GM18909 (cell line): ENCODE results near the gene WDR74.
"Not testable (repeated sequence)": the region's sequence is repeated elsewhere in the genome, so short reads cannot be mapped to it uniquely, and the experiment has no call there.

ENCODE experiments used
- ATAC-seq: cut with Tn5 transposase; IDR thresholded peaks from one replicate; pipeline ENCODE4 v1.9.1; 2021; ENCODE audit warnings: mild to moderate bottlenecking; ENCODE audit not compliant: unreplicated experiment, poor library complexity

WDR74 gene

GRCh38 chr11:62860835-62861563, 21.6 kb upstream of the WDR74 start:
- ATAC-seq = no peak

- ATAC-seq = not testable (repeated sequence)
Measured at GRCh38 chr11:62859281-62859703, 19.9 kb upstream of the WDR74 start.

DNA sequence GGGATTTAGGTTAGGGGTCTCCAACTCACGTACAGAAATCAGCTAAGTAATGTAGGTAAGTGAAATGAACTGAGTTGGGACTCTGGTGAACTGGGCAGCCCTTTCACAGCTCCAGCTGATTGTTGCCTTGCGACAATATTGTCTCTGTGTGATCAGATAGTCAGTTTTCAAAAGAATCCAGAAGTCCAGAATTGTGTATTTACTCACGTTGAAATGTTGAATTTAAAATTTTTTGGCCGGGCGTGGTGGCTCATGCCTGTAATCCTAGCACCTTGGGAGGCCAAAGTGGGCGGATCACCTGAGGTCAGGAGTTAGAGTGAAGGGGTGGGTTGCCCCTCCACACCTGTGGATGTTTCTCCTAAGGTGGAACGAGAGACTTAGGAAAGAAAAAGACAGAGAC, 18.8 kb upstream of the WDR74 start:
- no peak for ATAC-seq

GRCh38 chr11:62857541-62857982, 18.2 kb upstream of the WDR74 start:
- ATAC-seq = no peak

- ATAC-seq = no peak
Measured at GRCh38 chr11:62856333-62856895, 17.0 kb upstream of the WDR74 start.

DNA sequence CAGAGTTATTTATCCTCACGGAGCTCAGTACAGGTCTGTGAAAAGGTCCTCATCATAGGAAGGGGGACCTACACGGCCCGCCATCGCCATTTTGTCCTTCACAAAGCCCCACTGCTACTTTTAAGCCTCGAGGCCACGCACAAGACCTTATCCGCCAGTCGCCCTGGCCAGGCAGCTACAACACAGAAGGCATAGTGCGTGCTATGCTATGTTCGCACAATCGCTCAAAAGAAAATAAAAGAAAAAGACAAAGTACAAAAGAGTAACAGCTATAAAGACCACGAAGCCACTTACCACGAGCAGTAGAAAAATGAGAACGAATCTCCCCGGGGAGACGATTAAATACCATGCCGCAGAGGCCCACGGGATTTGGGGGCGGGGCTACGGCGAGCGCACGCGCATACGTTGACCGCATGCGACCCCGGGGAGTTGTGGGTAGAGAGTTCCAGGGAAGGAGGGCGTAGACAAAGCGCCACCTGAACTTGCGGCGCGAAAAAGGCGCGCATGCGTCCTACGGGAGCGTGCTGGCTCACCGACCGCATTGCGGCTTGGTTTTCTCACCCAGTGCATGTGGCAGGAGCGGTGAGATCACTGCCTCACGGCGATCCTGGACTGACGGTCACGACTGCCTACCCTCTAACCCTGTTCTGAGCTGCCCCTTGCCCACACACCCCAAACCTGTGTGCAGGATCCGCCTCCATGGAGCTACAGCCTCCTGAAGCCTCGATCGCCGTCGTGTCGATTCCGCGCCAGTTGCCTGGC, 16.4 kb upstream of the WDR74 start:
- ATAC-seq = peak; percentile 89

GRCh38 chr11:62854825-62855570, 15.6 kb upstream of the WDR74 start:
- ATAC-seq = no peak

DNA sequence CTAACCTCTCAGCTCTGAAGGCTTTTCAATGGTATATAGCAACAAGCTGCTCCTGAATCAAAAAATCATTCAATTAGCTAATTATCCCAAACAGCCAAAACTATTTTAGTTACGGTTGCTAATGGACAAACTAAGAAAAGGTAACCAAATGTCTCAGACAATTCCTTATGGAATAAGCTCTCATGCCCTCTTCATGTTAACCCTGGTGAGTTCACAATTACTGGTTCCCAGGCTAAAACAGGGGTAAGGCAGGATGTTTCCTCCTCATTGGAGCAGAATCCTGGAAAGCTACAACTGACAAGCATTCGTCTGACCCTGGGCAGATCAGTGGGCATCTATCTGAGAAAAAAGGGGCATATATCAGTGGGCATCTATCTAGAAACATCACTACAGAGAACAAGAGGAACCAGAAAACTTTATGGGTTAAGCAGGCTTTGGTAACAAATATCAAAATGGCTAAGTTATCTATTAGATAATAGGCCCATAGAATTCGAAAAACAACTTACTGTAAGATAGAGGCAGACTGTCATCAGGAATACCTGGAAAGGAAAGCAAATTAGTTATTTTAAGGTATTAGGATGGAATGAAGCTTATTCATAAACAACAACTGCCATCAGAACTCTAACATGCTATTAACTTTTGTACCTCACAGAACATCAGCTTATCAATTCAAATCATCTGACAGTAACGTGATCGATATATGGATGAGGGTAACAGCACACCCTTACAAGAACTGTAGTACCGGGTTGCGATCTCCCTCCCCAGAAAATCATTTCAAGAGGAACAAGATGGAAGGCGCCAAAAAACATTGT, 14.8 kb upstream of the WDR74 start:
- no peak for ATAC-seq

GRCh38 chr11:62853279-62853965, 14.0 kb upstream of the WDR74 start:
- ATAC-seq = no peak

DNA sequence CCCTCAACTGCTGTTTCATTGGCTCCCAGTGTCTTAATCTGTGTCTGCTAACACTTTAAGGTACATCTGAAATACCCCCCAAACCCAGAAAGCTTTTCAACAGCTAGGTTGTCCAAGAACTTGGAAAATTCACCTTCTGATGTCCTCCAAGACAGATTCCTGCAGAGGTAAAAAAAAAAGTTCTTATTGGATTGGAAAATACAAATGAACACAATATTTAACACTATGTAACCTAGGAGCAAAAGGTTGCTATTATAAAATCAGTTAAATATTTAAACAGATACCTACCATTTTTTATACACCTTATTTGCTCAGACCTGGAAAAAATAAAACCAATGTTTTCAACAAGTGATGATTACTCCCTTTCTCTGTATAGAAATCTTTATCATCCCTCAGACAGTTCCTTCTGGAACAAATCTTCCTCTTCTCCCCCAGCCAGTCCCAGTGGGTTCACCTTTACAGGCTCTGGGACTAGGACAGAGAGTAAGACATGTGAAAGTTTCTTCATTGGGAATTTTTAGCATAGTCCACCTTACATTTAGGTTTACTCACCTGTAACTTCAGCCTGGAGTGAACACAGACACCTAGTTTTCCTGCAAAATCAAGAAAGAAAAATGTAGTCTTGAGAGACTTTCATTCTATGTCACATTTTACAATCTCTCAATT, 13.3 kb upstream of the WDR74 start:
- no peak for ATAC-seq

- ATAC-seq = no peak
Measured at GRCh38 chr11:62851807-62852522, 12.6 kb upstream of the WDR74 start.

- ATAC-seq = no peak
Measured at GRCh38 chr11:62850911-62851806, 11.8 kb upstream of the WDR74 start.

DNA sequence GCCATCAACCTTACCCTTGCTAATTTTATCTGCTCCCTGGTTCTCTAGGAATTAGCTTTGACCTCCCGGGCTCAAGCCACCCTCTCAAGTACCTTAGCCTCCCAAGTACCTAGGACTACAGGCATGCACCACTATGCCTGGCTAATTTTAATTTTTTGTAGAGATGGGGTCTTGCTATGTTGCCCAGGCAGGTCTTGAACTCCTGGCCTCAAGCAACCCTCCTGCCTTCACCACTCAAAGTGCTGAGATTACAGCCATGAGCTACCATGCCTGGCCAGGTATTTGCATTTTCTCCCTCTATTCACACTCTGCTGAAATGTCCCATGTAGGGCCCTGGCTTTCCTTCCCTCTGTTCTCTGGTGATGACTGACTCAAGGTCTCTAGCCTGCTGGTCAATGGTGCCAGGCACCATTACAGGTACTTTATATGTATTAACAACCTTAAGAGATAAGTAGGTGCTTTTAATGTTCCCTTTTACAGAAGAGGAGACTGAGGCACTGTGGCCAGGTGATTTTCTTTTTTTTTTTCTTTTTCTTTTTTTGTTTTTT, 8.5 kb upstream of the WDR74 start:
- no peak for ATAC-seq

DNA sequence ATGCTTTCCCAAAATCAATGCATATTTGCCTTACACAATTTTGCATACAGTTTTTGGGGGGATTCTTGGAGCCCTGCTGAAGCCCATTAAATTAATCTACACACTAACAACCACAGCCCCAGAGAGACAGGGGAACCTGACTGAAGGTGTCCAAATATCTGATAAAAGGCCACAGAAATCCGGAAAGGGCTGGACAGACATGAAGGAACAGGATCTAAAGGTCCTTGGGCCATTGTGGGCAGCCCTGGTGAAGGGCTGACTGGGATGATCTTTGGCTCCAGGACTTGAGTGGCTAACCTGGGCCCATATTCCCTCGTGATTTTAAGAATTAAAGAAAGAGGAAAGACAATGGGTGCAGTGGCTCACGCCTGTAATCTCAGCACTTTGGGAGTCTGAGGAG, 6.8 kb upstream of the WDR74 start:
- ATAC-seq = no peak

DNA sequence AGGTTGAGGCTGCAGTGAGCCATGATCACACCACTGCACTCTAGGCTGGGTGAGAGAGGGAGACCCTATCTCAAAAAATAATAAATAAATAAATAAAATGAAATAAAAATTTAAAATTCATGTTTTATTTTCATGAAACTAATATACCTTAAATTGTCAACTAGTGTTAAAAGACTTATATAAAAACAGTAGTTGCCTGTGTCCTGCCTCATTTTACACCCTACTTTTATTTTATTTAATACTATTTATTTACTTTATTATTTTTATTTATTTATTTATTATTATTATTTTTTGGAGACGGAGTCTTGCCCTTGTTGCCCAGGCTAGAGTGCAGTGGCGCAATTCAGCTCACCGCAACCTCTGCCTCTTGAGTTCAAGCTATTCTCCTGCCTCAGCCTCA, 4.8 kb upstream of the WDR74 start:
- ATAC-seq = no peak

- no peak for ATAC-seq
Measured at GRCh38 chr11:62843466-62843865, 4.1 kb upstream of the WDR74 start.

DNA sequence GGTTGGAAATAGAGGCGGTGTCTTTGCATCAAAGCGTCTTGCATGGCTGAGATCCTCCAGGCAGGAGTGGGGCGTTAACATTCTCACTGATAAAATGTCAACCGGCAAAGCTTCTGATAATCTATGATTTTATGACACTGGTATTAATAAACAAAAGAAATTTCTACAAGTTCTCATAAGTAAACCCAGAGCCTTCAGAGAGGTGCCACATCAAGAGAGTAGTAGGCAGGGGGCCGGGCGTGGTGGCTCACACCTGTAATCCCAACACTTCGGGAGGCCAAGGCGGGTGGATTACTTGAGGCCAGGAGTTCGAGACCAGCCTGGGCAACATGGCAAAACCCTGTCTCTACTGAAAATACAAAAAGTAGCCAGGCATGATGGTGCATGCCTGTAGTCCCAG, 3.5 kb upstream of the WDR74 start:
- not testable (repeated sequence) for ATAC-seq
